ENCODE data around the gene POLR2A. TPM values are rescaled to one million over a fixed set of nuclear protein-coding genes. Genes with fewer than 3 reads are reported as not detected.

The POLR2A gene
- total RNA-seq, 4 donors from 2014 or later: 93.9 to 120 (median 110) TPM

DNA sequence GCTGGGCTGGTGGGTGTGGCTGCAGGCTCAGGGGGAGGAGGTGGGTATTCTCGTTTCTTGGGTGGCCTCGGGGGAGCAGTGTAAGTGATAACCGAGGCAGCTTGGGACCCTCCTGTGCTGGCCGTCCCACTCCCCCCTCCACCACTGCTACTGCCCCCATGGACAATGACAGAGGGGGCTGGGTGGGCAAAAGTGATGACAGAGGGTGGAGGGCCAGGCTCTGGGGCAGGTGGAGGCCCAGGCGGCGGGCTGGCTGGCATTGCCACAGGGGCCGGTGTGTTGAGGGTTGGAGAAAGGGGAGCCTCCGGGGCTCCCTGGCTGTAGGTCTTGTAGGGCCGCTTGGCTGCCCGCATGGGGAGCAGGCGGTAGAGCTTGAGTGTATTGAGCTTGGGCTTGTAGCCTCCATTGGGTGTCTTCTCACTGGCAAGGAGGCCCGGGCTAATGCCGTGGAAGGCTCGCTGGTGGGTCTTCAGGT, 20.8 kb upstream of the POLR2A start:
- H3K4me3 ChIP-seq (ENCODE audit: low read depth, poor library complexity, severe bottlenecking): no peak overlapping the region
- TF ChIP-seq, protein P1, sequence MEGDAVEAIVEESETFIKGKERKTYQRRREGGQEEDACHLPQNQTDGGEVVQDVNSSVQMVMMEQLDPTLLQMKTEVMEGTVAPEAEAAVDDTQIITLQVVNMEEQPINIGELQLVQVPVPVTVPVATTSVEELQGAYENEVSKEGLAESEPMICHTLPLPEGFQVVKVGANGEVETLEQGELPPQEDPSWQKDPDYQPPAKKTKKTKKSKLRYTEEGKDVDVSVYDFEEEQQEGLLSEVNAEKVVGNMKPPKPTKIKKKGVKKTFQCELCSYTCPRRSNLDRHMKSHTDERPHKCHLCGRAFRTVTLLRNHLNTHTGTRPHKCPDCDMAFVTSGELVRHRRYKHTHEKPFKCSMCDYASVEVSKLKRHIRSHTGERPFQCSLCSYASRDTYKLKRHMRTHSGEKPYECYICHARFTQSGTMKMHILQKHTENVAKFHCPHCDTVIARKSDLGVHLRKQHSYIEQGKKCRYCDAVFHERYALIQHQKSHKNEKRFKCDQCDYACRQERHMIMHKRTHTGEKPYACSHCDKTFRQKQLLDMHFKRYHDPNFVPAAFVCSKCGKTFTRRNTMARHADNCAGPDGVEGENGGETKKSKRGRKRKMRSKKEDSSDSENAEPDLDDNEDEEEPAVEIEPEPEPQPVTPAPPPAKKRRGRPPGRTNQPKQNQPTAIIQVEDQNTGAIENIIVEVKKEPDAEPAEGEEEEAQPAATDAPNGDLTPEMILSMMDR (IDR thresholded peaks at IDR 0.05): no peak
- no peak for DNase-seq (ENCODE audit: low spot score in 2 of 2)
- WGBS, 2 donors: 86 to 87% methylated on average over 12 to 14 of the region's 14 CpGs
- intact Hi-C loops (cut with DNase I; ENCODE audit: low total_unique reads): no loop called here

DNA sequence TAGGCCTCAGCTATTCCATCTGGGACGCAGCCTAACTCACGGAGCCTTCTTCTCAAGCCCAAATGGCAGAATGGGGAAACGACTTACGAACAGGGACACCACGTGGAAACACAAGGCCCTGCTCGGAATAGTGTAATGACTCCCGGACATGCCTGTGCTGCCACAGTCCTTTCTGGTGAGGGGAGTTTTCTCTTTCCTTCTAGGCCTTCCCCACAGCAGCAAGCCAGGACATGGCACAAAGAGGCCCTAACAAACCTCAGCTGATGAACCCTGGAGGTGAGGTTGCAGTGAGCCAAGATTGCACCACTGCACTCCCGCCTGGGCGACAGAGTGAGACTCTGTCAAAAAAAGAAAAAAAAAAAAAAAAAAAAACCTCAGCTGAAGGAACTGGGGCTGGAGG, 20.1 kb upstream of the POLR2A start:
- intact Hi-C loops (cut with DNase I; ENCODE audit: low total_unique reads): no loop called here
- no peak for DNase-seq (ENCODE audit: low spot score in 2 of 2)
- H3K4me3 ChIP-seq (ENCODE audit: low read depth, poor library complexity, severe bottlenecking): no peak overlapping the region
- TF ChIP-seq, protein P1 (IDR thresholded peaks at IDR 0.05): no peak
- no peak for TF ChIP-seq POLR2A (IDR thresholded peaks at IDR 0.05)
- WGBS, 2 donors: 41 to 56% methylated on average over 9 of the region's 9 CpGs

GRCh38 chr17:7465597-7466275, 18.4 kb upstream of the POLR2A start:
- 89 to 94% methylated on average over 28 to 33 of the region's 33 CpGs for WGBS, 2 donors
- DNase-seq (ENCODE audit: low spot score in 2 of 2): no peak

DNA sequence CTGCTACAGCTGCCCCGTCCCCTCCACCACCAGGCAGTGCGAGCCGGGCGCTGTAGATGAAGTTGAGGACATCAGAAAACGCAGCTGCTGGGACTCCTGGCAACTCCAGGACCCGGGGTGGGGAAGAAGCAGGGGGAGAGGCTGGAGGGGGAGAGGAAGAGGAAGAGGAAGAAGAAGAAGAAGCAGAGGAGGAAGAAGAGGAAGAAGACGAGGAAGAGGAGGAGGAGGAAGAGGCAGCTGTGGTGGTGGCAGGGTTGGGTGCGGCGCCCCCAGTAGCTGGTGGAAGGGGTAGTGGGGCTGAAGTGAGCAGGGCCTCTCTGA, 17.9 kb upstream of the POLR2A start:
- DNase-seq (ENCODE audit: low spot score in 2 of 2): no peak
- 88 to 90% methylated on average over 9 of the region's 9 CpGs for WGBS, 2 donors
- intact Hi-C loops (cut with DNase I; ENCODE audit: low total_unique reads): no loop called here
- TF ChIP-seq, protein P1 (IDR thresholded peaks at IDR 0.05): no peak
- no peak for TF ChIP-seq POLR2A (IDR thresholded peaks at IDR 0.05)
- H3K4me3 ChIP-seq (ENCODE audit: low read depth, poor library complexity, severe bottlenecking): no peak overlapping the region

More at GRCh38 chr17:7465597-7466275, 18.4 kb upstream of the POLR2A start:
- intact Hi-C loops (cut with DNase I; ENCODE audit: low total_unique reads): no loop called here
- no peak for TF ChIP-seq POLR2A (IDR thresholded peaks at IDR 0.05)
- TF ChIP-seq, protein P1 (IDR thresholded peaks at IDR 0.05): no peak
- H3K4me3 ChIP-seq (ENCODE audit: low read depth, poor library complexity, severe bottlenecking): no peak overlapping the region

GRCh38 chr17:7466639-7467341, 17.4 kb upstream of the POLR2A start:
- TF ChIP-seq, protein P1 (IDR thresholded peaks at IDR 0.05): no peak
- no peak for TF ChIP-seq POLR2A (IDR thresholded peaks at IDR 0.05)
- 68 to 79% methylated on average over 16 of the region's 16 CpGs for WGBS, 2 donors
- intact Hi-C loops (cut with DNase I; ENCODE audit: low total_unique reads): no loop called here
- H3K4me3 ChIP-seq (ENCODE audit: low read depth, poor library complexity, severe bottlenecking): no peak overlapping the region
- DNase-seq (ENCODE audit: low spot score in 2 of 2): no peak
